Adipocyte (in vitro differentiated cells): ENCODE results near the gene NDUFB11.
"Not testable (repeated sequence)": the region's sequence is repeated elsewhere in the genome, so short reads cannot be mapped to it uniquely, and the experiment has no call there.

Experiments used
- DNase-seq: peaks from one replicate; pipeline ENCODE4 v3.0.0-alpha.2; 2015; ENCODE audit warnings: low read depth
- H3K27me3 ChIP-seq: replicated peaks from 2 replicates; pipeline ENCODE4 v1.7.0; 2013; ENCODE audit warnings: mild to moderate bottlenecking, low read length, moderate library complexity; ENCODE audit not compliant: control insufficient read depth, insufficient read depth
- H3K36me3 ChIP-seq: 2 replicates; pipeline ENCODE4 v1.7.0; 2013; ENCODE audit warnings: low read length, mild to moderate bottlenecking, moderate library complexity; ENCODE audit not compliant: control insufficient read depth, insufficient read depth, severe bottlenecking
- H3K4me1 ChIP-seq: 2 replicates; pipeline ENCODE4 v1.7.0; 2013; ENCODE audit warnings: mild to moderate bottlenecking, low read length, moderate library complexity; ENCODE audit not compliant: control insufficient read depth, insufficient read depth
- H3K4me3 ChIP-seq: 2 replicates; pipeline ENCODE4 v1.7.0; 2013; ENCODE audit warnings: mild to moderate bottlenecking, low read length, moderate library complexity
- H3K9ac ChIP-seq: 2 replicates; pipeline ENCODE4 v1.7.0; 2013; ENCODE audit warnings: mild to moderate bottlenecking, low read length, moderate library complexity
- H3K9me3 ChIP-seq: 2 replicates; pipeline ENCODE4 v1.7.0; 2013; ENCODE audit warnings: mild to moderate bottlenecking, low read length, moderate library complexity; ENCODE audit not compliant: control insufficient read depth

NDUFB11 gene

GRCh38 chrX:47138171-47138570 lies 6.3 kb downstream of the NDUFB11 start:
- no peak for DNase-seq
- H3K9me3 ChIP-seq: peaks cover 6% of the 10 kb centered on the region
- H3K36me3 ChIP-seq: peaks cover 22% of the 10 kb centered on the region
- H3K27me3 ChIP-seq: peaks cover 18% of the 10 kb centered on the region
- H3K4me1 ChIP-seq: peaks cover 3% of the 10 kb centered on the region
- no peak overlapping the region for H3K4me3 ChIP-seq
- H3K9ac ChIP-seq: no peak overlapping the region

GRCh38 chrX:47135650-47136049 lies 8.9 kb downstream of the NDUFB11 start:
- Histone ChIP-seq H3K36me3 (peaks cover 11% of the 10 kb centered on the region), H3K27me3 (peaks cover 15% of the 10 kb centered on the region)
- DNase-seq, H3K4me3 ChIP-seq, H3K9ac ChIP-seq, H3K4me1 ChIP-seq, H3K9me3 ChIP-seq: not testable (repeated sequence)

- Histone ChIP-seq H3K9me3 (no peaks in the 10 kb centered on the region), H3K9ac (no peak overlapping the region), H3K27me3 (peaks cover 5% of the 10 kb centered on the region), H3K36me3 (no peaks in the 10 kb centered on the region), H3K4me3 (no peak overlapping the region), H3K4me1 (peaks cover 3% of the 10 kb centered on the region)
- no peak for DNase-seq
These were observed 11.0 kb downstream of the NDUFB11 start for GRCh38 chrX:47133493-47133892.

- H3K9ac ChIP-seq: peak overlapping the region; percentile 85
- H3K4me1 ChIP-seq: no peaks in the 10 kb centered on the region
- peak overlapping the region; percentile 87 for H3K4me3 ChIP-seq
- peaks cover 19% of the 10 kb centered on the region for H3K27me3 ChIP-seq
- peak; percentile 28 for DNase-seq
- H3K36me3 ChIP-seq: no peaks in the 10 kb centered on the region
- H3K9me3 ChIP-seq: no peaks in the 10 kb centered on the region
These were observed 14.6 kb downstream of the NDUFB11 start for GRCh38 chrX:47129899-47130358.

GRCh38 chrX:47129157-47129898 lies 15.2 kb downstream of the NDUFB11 start:
- Histone ChIP-seq H3K36me3 (no peaks in the 10 kb centered on the region), H3K9me3 (no peaks in the 10 kb centered on the region), H3K9ac (peak overlapping the region; percentile 85), H3K4me3 (peak overlapping the region; percentile 87), H3K4me1 (no peaks in the 10 kb centered on the region), H3K27me3 (peaks cover 18% of the 10 kb centered on the region)
- peak; percentile 93 for DNase-seq

GRCh38 chrX:47124466-47124865 lies 20.0 kb downstream of the NDUFB11 start:
- H3K36me3 ChIP-seq, H3K9ac ChIP-seq, H3K4me3 ChIP-seq, H3K4me1 ChIP-seq, H3K9me3 ChIP-seq, DNase-seq: not testable (repeated sequence)
- peaks cover 18% of the 10 kb centered on the region for H3K27me3 ChIP-seq

GRCh38 chrX:47116551-47117110 lies 27.9 kb downstream of the NDUFB11 start:
- DNase-seq, H3K9me3 ChIP-seq, H3K9ac ChIP-seq, H3K27me3 ChIP-seq, H3K36me3 ChIP-seq, H3K4me3 ChIP-seq, H3K4me1 ChIP-seq: not testable (repeated sequence)

GRCh38 chrX:47112316-47112954 lies 32.1 kb downstream of the NDUFB11 start:
- peak; percentile 1 for DNase-seq
- Histone ChIP-seq H3K4me1 (no peaks in the 10 kb centered on the region), H3K27me3 (peaks cover 15% of the 10 kb centered on the region), H3K36me3 (no peaks in the 10 kb centered on the region), H3K4me3 (peak overlapping the region; percentile 6), H3K9me3 (no peaks in the 10 kb centered on the region), H3K9ac (no peak overlapping the region)

GRCh38 chrX:47110936-47111615 lies 33.4 kb downstream of the NDUFB11 start:
- H3K4me1 ChIP-seq, DNase-seq, H3K9ac ChIP-seq, H3K36me3 ChIP-seq, H3K4me3 ChIP-seq, H3K9me3 ChIP-seq: not testable (repeated sequence)
- peaks cover 15% of the 10 kb centered on the region for H3K27me3 ChIP-seq

- no peak overlapping the region for H3K9ac ChIP-seq
- DNase-seq: no peak
These were observed 43.3 kb downstream of the NDUFB11 start for GRCh38 chrX:47101206-47101605.

More at GRCh38 chrX:47101206-47101605, 43.3 kb downstream of the NDUFB11 start:
- peaks cover 2% of the 10 kb centered on the region for H3K9me3 ChIP-seq
- no peaks in the 10 kb centered on the region for H3K36me3 ChIP-seq
- no peaks in the 10 kb centered on the region for H3K4me1 ChIP-seq
- peaks cover 23% of the 10 kb centered on the region for H3K27me3 ChIP-seq
- H3K4me3 ChIP-seq: no peak overlapping the region
